Measurements from ENCODE around the gene NPIPA5.
"Not testable (repeated sequence)": the region's sequence is repeated elsewhere in the genome, so short reads cannot be mapped to it uniquely, and the experiment has no call there.

NPIPA5 gene

DNA sequence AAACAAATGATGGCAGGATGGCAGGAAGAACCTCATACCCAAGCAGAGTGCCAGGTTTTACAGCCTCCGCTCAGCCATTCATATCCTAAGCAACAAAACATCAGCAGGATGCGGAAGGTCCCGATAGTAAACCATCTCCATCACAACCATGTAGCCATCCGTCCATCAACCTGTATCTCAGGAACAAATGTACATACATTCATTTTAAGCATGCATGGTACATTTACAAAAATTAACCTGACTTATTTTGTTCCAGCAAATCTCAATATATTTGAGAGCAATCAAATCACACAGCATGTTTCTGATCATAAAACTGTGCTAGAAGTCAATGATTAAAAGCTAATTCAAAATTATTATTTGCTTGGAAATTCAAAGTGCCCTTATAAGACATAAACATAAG is at the start of gene NPIPA5:
NPIPA5 (minus strand) TSS at position 101 of the 400 bp plus-strand sequence; CDS start at position 101, 0 bp downstream.
- DNase-seq; in situ Hi-C loops (cut with HindIII; ENCODE audit: low pct_ligation_motif_present, low pct_unique_long_range_greater_than_20kb, low sequenced_read_pairs): not testable (repeated sequence)

- in situ Hi-C loops (cut with HindIII; ENCODE audit: low pct_ligation_motif_present, low pct_unique_long_range_greater_than_20kb, low sequenced_read_pairs) = no loop called here
- peak; percentile 64 for DNase-seq
Observed at GRCh38 chr16:15427648-15428239, 49.6 kb upstream of the NPIPA5 start.

- DNase-seq = no peak
- in situ Hi-C loops (cut with HindIII; ENCODE audit: low pct_ligation_motif_present, low pct_unique_long_range_greater_than_20kb, low sequenced_read_pairs) = no loop called here
Observed at GRCh38 chr16:15426796-15427195, 48.7 kb upstream of the NPIPA5 start.

DNA sequence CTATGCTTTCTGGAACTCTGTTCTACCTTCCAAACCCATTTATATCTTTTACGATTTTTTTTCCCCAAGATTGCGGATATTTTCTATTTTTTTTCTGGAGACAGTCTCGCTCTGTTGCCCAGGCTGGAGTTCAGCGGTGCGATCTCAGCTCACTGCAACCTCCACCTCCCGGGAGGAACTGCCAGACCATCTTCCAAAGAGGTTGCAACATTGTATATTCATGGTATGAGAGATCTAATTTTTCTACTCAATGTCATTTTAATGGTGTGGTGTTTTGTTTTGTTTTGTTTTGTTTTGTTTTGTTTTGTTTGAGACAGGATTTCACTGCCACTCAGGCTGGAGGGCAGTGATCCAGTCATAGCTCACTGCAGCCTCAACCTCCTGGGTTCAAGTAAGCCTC is 47.8 kb upstream of the NPIPA5 start:
- in situ Hi-C loops (cut with HindIII; ENCODE audit: low pct_ligation_motif_present, low pct_unique_long_range_greater_than_20kb, low sequenced_read_pairs) = no loop called here
- no peak for DNase-seq

GRCh38 chr16:15422222-15422621 is 44.1 kb upstream of the NPIPA5 start:
- no peak for DNase-seq
- in situ Hi-C loops (cut with HindIII; ENCODE audit: low pct_ligation_motif_present, low pct_unique_long_range_greater_than_20kb, low sequenced_read_pairs) = no loop called here

DNA sequence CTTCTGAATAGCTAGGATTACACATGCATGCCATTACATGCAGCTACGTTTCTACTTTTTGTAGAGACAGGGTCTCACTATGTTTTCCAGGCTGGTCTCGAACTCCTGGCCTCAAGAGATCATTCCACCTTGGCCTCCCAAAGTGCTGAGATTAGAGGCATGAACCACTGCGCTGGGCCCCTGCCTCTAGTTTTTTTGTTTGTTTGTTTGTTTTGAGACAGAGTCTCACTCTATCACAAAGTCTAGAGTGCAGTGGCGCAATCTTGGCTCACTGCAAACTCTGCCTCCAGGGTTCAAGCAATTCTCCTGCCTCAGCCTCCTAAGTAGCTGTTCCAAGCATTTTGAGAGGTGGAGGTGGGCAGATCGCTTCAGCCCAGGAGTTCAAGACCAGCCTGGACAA is 43.6 kb upstream of the NPIPA5 start:
- in situ Hi-C loops (cut with HindIII; ENCODE audit: low pct_ligation_motif_present, low pct_unique_long_range_greater_than_20kb, low sequenced_read_pairs); DNase-seq: not testable (repeated sequence)

- in situ Hi-C loops (cut with HindIII; ENCODE audit: low pct_ligation_motif_present, low pct_unique_long_range_greater_than_20kb, low sequenced_read_pairs) = no loop called here
- no peak for DNase-seq
Observed at GRCh38 chr16:15418206-15418605, 40.1 kb upstream of the NPIPA5 start.

- DNase-seq = no peak
- in situ Hi-C loops (cut with HindIII; ENCODE audit: low pct_ligation_motif_present, low pct_unique_long_range_greater_than_20kb, low sequenced_read_pairs) = no loop called here
Observed at GRCh38 chr16:15417197-15417596, 39.1 kb upstream of the NPIPA5 start.

DNA sequence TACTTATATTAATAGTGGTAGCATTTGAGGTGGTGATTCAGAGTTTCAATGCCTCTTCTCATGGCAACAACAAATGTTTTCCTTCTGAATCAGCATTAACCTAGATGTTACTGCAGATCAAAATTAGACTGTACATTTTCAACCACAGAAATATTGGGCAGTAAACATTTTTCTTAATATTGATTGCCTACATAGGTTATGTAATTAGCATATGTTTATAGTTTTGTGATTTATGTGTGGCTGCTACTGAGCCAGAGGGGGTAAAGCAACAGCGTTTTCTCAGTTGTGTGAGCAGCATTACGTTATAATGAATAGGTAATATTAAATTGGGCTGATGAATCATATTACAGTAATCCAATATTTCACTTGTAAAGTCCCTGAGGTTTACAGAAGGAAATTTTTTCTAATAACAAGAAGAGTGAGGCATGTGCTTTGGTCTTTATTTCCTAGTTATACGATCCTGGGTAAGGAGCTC is 37.5 kb upstream of the NPIPA5 start:
- no peak for DNase-seq
- in situ Hi-C loops (cut with HindIII; ENCODE audit: low pct_ligation_motif_present, low pct_unique_long_range_greater_than_20kb, low sequenced_read_pairs) = no loop called here

GRCh38 chr16:15409476-15409875 is 31.4 kb upstream of the NPIPA5 start:
- DNase-seq; in situ Hi-C loops (cut with HindIII; ENCODE audit: low pct_ligation_motif_present, low pct_unique_long_range_greater_than_20kb, low sequenced_read_pairs): not testable (repeated sequence)

DNA sequence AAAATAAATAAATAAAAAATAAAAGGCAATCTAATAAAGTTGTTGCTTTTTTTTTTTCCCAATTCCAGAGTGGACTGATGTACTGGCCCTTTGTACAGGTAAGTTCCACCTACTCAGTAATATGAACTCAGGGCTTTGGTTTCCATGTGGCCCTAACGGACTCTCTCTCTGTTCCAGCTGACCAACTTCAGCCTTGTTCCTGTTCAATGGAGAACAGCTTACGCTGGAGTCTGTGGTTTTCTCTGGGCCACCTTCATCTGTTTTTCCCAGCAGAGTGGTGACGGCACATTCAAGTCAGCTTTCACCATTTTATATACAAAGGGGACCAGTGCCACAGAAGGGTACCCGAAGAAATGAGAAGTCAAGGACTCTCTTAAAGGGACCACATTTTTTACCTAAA is 29.7 kb upstream of the NPIPA5 start:
- in situ Hi-C loops (cut with HindIII; ENCODE audit: low pct_ligation_motif_present, low pct_unique_long_range_greater_than_20kb, low sequenced_read_pairs); DNase-seq: not testable (repeated sequence)

DNA sequence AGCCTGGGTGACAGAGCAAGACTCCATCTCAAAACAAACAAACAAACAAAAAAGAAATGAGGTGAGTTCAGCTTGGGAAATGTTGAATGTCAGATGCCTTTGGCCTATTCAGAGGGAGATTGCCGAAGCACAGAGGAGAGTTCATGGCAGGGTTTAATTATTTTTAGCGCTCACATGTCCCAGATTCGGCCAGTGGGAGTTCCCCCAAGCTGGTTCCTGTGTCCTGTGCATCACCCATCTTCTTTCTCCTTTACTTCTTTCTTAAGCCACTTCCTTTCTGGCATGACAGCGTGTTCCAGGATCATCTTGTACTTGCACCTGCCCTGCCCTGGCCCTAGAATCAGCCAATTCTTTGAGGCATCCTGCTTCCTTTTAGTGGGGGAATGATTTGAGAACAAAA is 26.7 kb upstream of the NPIPA5 start:
- in situ Hi-C loops (cut with HindIII; ENCODE audit: low pct_ligation_motif_present, low pct_unique_long_range_greater_than_20kb, low sequenced_read_pairs) = no loop called here
- no peak for DNase-seq

DNA sequence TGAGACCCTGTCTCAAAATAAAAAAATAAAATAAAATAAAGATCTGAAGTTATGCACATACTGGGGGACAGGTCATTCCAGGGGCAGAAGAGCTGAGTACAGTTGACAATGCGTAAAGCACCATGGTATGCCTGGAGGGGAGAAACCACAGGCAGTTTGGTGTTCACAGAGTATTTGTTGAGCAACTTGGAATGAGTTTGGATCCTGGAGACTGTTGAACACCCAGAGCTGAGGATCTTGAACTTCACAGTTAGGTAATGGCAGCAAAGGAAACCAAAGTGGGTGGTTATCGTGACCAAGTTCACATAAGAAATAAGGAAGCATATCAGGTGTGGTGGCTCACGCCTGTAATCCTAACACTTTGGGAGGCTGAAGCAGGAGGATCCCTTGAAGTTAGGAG is 26.0 kb upstream of the NPIPA5 start:
- DNase-seq; in situ Hi-C loops (cut with HindIII; ENCODE audit: low pct_ligation_motif_present, low pct_unique_long_range_greater_than_20kb, low sequenced_read_pairs): not testable (repeated sequence)

- no peak for DNase-seq
- in situ Hi-C loops (cut with HindIII; ENCODE audit: low pct_ligation_motif_present, low pct_unique_long_range_greater_than_20kb, low sequenced_read_pairs) = no loop called here
Observed at GRCh38 chr16:15403392-15403995, 25.4 kb upstream of the NPIPA5 start.

- no peak for DNase-seq
- in situ Hi-C loops (cut with HindIII; ENCODE audit: low pct_ligation_motif_present, low pct_unique_long_range_greater_than_20kb, low sequenced_read_pairs) = no loop called here
Observed at GRCh38 chr16:15401972-15402371, 23.9 kb upstream of the NPIPA5 start.

- DNase-seq; in situ Hi-C loops (cut with HindIII; ENCODE audit: low pct_ligation_motif_present, low pct_unique_long_range_greater_than_20kb, low sequenced_read_pairs): not testable (repeated sequence)
Observed at GRCh38 chr16:15400314-15400713, 22.2 kb upstream of the NPIPA5 start.

DNA sequence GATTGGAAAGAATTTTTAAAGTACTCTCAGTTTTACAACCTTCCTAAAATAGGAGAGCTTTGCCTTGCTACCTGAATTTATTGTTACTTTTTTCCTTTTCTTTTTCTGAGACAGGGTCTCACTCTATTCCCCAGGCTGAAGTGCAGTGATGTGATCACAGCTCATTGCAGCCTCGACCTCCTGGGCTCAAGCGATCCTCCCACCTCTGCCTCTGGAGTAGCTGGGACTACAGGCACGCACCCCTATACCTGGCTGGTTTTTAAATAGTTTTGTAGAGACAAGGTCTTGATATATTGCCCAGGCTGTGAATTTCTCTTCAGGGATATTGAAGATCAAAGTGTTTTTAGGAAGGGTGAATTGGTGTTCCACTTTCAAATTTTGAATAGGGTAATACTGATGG is 21.2 kb upstream of the NPIPA5 start:
- no peak for DNase-seq
- in situ Hi-C loops (cut with HindIII; ENCODE audit: low pct_ligation_motif_present, low pct_unique_long_range_greater_than_20kb, low sequenced_read_pairs) = no loop called here

GRCh38 chr16:15398618-15399316 is 20.7 kb upstream of the NPIPA5 start:
- DNase-seq = no peak
- in situ Hi-C loops (cut with HindIII; ENCODE audit: low pct_ligation_motif_present, low pct_unique_long_range_greater_than_20kb, low sequenced_read_pairs) = no loop called here

GRCh38 chr16:15396948-15397594 is 19.0 kb upstream of the NPIPA5 start:
- in situ Hi-C loops (cut with HindIII; ENCODE audit: low pct_ligation_motif_present, low pct_unique_long_range_greater_than_20kb, low sequenced_read_pairs) = no loop called here
- DNase-seq = no peak

Data from ACHN (cell line).